T-helper 1 cell treated with Interleukin-12 subunit alpha and Interleukin-12 subunit beta and Interleukin-4 antibody, amounts not matched to agents 30 μg/mL and 1 μg/mL, for 36 hours (primary cell): ENCODE measurements around the gene CA6.
A peak's percentile ranks its signal among the peaks of the same experiment; 100 is the strongest.
"Not testable (repeated sequence)": the region's sequence is repeated elsewhere in the genome, so short reads cannot be mapped to it uniquely, and the experiment has no call there.

Experiments used
- H3K27ac Mint-ChIP-seq: one replicate; pipeline ENCODE4 v1.8.0; 2021; ENCODE audit warnings: mild to moderate bottlenecking, mixed read lengths
- H3K27me3 Mint-ChIP-seq: one replicate; pipeline ENCODE4 v1.8.0; 2021; ENCODE audit warnings: low read depth, mixed read lengths
- H3K36me3 Mint-ChIP-seq: one replicate; pipeline ENCODE4 v1.8.0; 2021; ENCODE audit warnings: low read depth, mixed read lengths
- H3K4me1 Mint-ChIP-seq: one replicate; pipeline ENCODE4 v1.8.0; 2021; ENCODE audit warnings: low read depth, mixed read lengths
- H3K4me3 Mint-ChIP-seq: one replicate; pipeline ENCODE4 v1.8.0; 2021; ENCODE audit warnings: mild to moderate bottlenecking, moderate library complexity, mixed read lengths
- H3K9me3 Mint-ChIP-seq: one replicate; pipeline ENCODE4 v1.8.0; 2021; ENCODE audit warnings: mixed read lengths

Gene CA6

GRCh38 chr1:8945568-8945967, at the start of gene CA6:
TSS of gene CA6 (plus strand) at chr1:8945868. CDS start at chr1:8945887, 19 bp downstream.
- H3K4me3 Mint-ChIP-seq, result peak within 1 kb of the TSS; percentile 44
- peaks cover 76% of the 10 kb centered on the region for H3K4me1 Mint-ChIP-seq
- no peaks in the 10 kb centered on the region for H3K9me3 Mint-ChIP-seq
- peak within 1 kb of the TSS; percentile 97 for H3K27ac Mint-ChIP-seq
- peaks cover 29% of the 10 kb centered on the region for H3K36me3 Mint-ChIP-seq
- no peaks in the 10 kb centered on the region for H3K27me3 Mint-ChIP-seq

- H3K4me3 Mint-ChIP-seq, H3K27me3 Mint-ChIP-seq, H3K9me3 Mint-ChIP-seq, H3K27ac Mint-ChIP-seq: not testable (repeated sequence)
- H3K4me1 Mint-ChIP-seq, result peaks cover 29% of the 10 kb centered on the region
- H3K36me3 Mint-ChIP-seq, result peaks cover 11% of the 10 kb centered on the region
These were observed 48.9 kb upstream of the CA6 start for GRCh38 chr1:8896775-8897174.

GRCh38 chr1:8897505-8897904, 48.2 kb upstream of the CA6 start:
- not testable (repeated sequence) for H3K4me3 Mint-ChIP-seq, H3K27ac Mint-ChIP-seq, H3K9me3 Mint-ChIP-seq, H3K27me3 Mint-ChIP-seq
- H3K4me1 Mint-ChIP-seq, result peaks cover 33% of the 10 kb centered on the region
- peaks cover 11% of the 10 kb centered on the region for H3K36me3 Mint-ChIP-seq

GRCh38 chr1:8898418-8898817, 47.2 kb upstream of the CA6 start:
- Mint-ChIP-seq H3K27ac (peak overlapping the region; percentile 98), H3K36me3 (peaks cover 11% of the 10 kb centered on the region), H3K9me3 (peaks cover 13% of the 10 kb centered on the region), H3K4me3 (peak overlapping the region; percentile 14), H3K4me1 (peaks cover 38% of the 10 kb centered on the region)
- H3K27me3 Mint-ChIP-seq, result not testable (repeated sequence)

- peak overlapping the region; percentile 98 for H3K27ac Mint-ChIP-seq
- H3K4me1 Mint-ChIP-seq, result peaks cover 40% of the 10 kb centered on the region
- H3K4me3 Mint-ChIP-seq, result no peak overlapping the region
- H3K9me3 Mint-ChIP-seq, result peaks cover 13% of the 10 kb centered on the region
- no peaks in the 10 kb centered on the region for H3K27me3 Mint-ChIP-seq
- peaks cover 11% of the 10 kb centered on the region for H3K36me3 Mint-ChIP-seq
These were observed 46.6 kb upstream of the CA6 start for GRCh38 chr1:8899046-8899445.

- not testable (repeated sequence) for H3K27me3 Mint-ChIP-seq, H3K4me3 Mint-ChIP-seq
- H3K9me3 Mint-ChIP-seq, result peaks cover 13% of the 10 kb centered on the region
- H3K27ac Mint-ChIP-seq, result peak overlapping the region; percentile 98
- H3K36me3 Mint-ChIP-seq, result peaks cover 11% of the 10 kb centered on the region
- peaks cover 39% of the 10 kb centered on the region for H3K4me1 Mint-ChIP-seq
These were observed 45.0 kb upstream of the CA6 start for GRCh38 chr1:8900684-8901083.

- H3K4me1 Mint-ChIP-seq, result peaks cover 46% of the 10 kb centered on the region
- H3K36me3 Mint-ChIP-seq, result peaks cover 11% of the 10 kb centered on the region
- H3K4me3 Mint-ChIP-seq, result no peak overlapping the region
- H3K27ac Mint-ChIP-seq, result peak overlapping the region; percentile 63
- peaks cover 3% of the 10 kb centered on the region for H3K27me3 Mint-ChIP-seq
- H3K9me3 Mint-ChIP-seq, result peaks cover 13% of the 10 kb centered on the region
These were observed 42.9 kb upstream of the CA6 start for GRCh38 chr1:8902765-8903164.

GRCh38 chr1:8903410-8903809, 42.3 kb upstream of the CA6 start:
- H3K4me1 Mint-ChIP-seq, result peaks cover 48% of the 10 kb centered on the region
- peak overlapping the region; percentile 62 for H3K27ac Mint-ChIP-seq
- H3K36me3 Mint-ChIP-seq, result peaks cover 11% of the 10 kb centered on the region
- H3K27me3 Mint-ChIP-seq, result peaks cover 3% of the 10 kb centered on the region
- no peak overlapping the region for H3K4me3 Mint-ChIP-seq
- H3K9me3 Mint-ChIP-seq, result peaks cover 10% of the 10 kb centered on the region

- peaks cover 44% of the 10 kb centered on the region for H3K4me1 Mint-ChIP-seq
- H3K27me3 Mint-ChIP-seq, result peaks cover 3% of the 10 kb centered on the region
- H3K9me3 Mint-ChIP-seq, result peaks cover 5% of the 10 kb centered on the region
- no peak overlapping the region for H3K4me3 Mint-ChIP-seq
- H3K27ac Mint-ChIP-seq, result peak overlapping the region; percentile 62
- peaks cover 6% of the 10 kb centered on the region for H3K36me3 Mint-ChIP-seq
These were observed 41.6 kb upstream of the CA6 start for GRCh38 chr1:8903908-8904650.

- no peak overlapping the region for H3K4me3 Mint-ChIP-seq
- peaks cover 6% of the 10 kb centered on the region for H3K36me3 Mint-ChIP-seq
- H3K27me3 Mint-ChIP-seq, result peaks cover 3% of the 10 kb centered on the region
- H3K4me1 Mint-ChIP-seq, result peaks cover 37% of the 10 kb centered on the region
- H3K27ac Mint-ChIP-seq, result peak overlapping the region; percentile 23
- peaks cover 5% of the 10 kb centered on the region for H3K9me3 Mint-ChIP-seq
These were observed 40.0 kb upstream of the CA6 start for GRCh38 chr1:8905582-8906191.

- Mint-ChIP-seq H3K27me3 (peaks cover 3% of the 10 kb centered on the region), H3K4me3 (no peak overlapping the region), H3K9me3 (no peaks in the 10 kb centered on the region), H3K27ac (peak overlapping the region; percentile 7), H3K36me3 (peaks cover 4% of the 10 kb centered on the region), H3K4me1 (peaks cover 27% of the 10 kb centered on the region)
These were observed 37.1 kb upstream of the CA6 start for GRCh38 chr1:8908388-8909151.

- Mint-ChIP-seq H3K9me3 (no peaks in the 10 kb centered on the region), H3K36me3 (peaks cover 4% of the 10 kb centered on the region), H3K4me3 (no peak overlapping the region), H3K27me3 (peaks cover 3% of the 10 kb centered on the region), H3K27ac (no peak overlapping the region), H3K4me1 (peaks cover 25% of the 10 kb centered on the region)
These were observed 35.3 kb upstream of the CA6 start for GRCh38 chr1:8910331-8910730.

- Mint-ChIP-seq H3K4me1 (peaks cover 21% of the 10 kb centered on the region), H3K9me3 (no peaks in the 10 kb centered on the region), H3K36me3 (peaks cover 4% of the 10 kb centered on the region), H3K27me3 (peaks cover 3% of the 10 kb centered on the region), H3K4me3 (no peak overlapping the region), H3K27ac (no peak overlapping the region)
These were observed 34.8 kb upstream of the CA6 start for GRCh38 chr1:8910914-8911313.

- Mint-ChIP-seq H3K9me3 (no peaks in the 10 kb centered on the region), H3K27me3 (peaks cover 3% of the 10 kb centered on the region), H3K27ac (no peak overlapping the region), H3K4me1 (peaks cover 22% of the 10 kb centered on the region), H3K4me3 (no peak overlapping the region), H3K36me3 (peaks cover 5% of the 10 kb centered on the region)
These were observed 34.0 kb upstream of the CA6 start for GRCh38 chr1:8911416-8912309.
